ENCODE measurements around the gene SLC25A13.
A peak's percentile ranks its signal among the peaks of the same experiment; 100 is the strongest.

SLC25A13 gene

GRCh38 chr7:96102096-96102811 lies 219.6 kb downstream of the SLC25A13 start:
- TF ChIP-seq CTCF (IDR thresholded peaks at IDR 0.05; ENCODE audit: control insufficient read depth, insufficient read depth, low read depth, low read length, missing control alignments) = no peak
- DNase-seq (ENCODE audit: low read depth) = no peak
- no peak overlapping the region for H3K4me3 ChIP-seq (ENCODE audit: control insufficient read depth, low read depth, low read length)

- H3K4me3 ChIP-seq (ENCODE audit: control insufficient read depth, low read depth, low read length) = no peak overlapping the region
- DNase-seq (ENCODE audit: low read depth) = no peak
- no peak for TF ChIP-seq CTCF (IDR thresholded peaks at IDR 0.05; ENCODE audit: control insufficient read depth, insufficient read depth, low read depth, low read length, missing control alignments)
These were observed 221.2 kb downstream of the SLC25A13 start for GRCh38 chr7:96100737-96101136.

GRCh38 chr7:96097835-96098234 lies 224.1 kb downstream of the SLC25A13 start:
- H3K4me3 ChIP-seq (ENCODE audit: control insufficient read depth, low read depth, low read length) = no peak overlapping the region
- TF ChIP-seq CTCF (IDR thresholded peaks at IDR 0.05; ENCODE audit: control insufficient read depth, insufficient read depth, low read depth, low read length, missing control alignments) = no peak
- peak; percentile 29 for DNase-seq (ENCODE audit: low read depth)

DNA sequence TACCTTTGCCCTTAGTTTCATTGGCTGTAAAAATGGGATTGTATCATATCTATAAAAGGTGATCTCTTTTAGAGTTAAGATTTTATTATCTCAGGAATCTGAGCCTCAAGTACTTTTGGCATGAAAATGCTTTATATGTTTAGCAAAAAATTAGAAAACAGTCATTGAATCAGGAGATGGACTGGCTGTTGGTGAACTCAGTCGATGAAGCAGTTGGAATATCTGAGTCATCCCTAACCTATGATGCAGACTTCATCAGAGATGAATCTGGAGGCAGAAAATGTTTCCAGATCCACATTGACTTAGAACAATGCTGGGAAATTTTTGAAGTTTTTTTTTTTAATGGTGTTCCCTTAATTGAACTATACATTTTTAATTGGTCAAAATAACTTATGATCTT lies 228.5 kb downstream of the SLC25A13 start:
- H3K4me3 ChIP-seq (ENCODE audit: control insufficient read depth, low read depth, low read length) = no peak overlapping the region
- TF ChIP-seq CTCF (IDR thresholded peaks at IDR 0.05; ENCODE audit: control insufficient read depth, insufficient read depth, low read depth, low read length, missing control alignments) = no peak
- DNase-seq (ENCODE audit: low read depth) = peak; percentile 58

DNA sequence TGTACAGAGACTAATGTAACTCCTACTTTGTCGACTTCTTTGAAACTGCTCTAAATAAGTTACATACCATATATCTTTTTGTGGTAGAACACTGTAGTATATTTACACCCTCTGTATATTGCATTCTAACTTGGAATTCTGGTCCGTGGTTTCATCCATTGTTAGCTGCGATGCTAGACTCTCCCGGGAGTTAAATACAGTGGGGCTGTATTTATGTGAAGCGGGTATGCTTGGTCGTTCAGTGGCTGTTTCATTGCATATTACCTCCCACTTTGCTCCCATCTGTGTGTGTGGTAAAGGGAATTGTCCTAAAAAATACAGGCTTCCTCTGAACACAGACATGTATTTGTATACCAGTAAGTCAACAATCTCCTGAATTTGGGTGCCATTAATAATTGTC lies 231.1 kb downstream of the SLC25A13 start:
- H3K4me3 ChIP-seq (ENCODE audit: control insufficient read depth, low read depth, low read length) = no peak overlapping the region
- no peak for TF ChIP-seq CTCF (IDR thresholded peaks at IDR 0.05; ENCODE audit: control insufficient read depth, insufficient read depth, low read depth, low read length, missing control alignments)
- no peak for DNase-seq (ENCODE audit: low read depth)

DNA sequence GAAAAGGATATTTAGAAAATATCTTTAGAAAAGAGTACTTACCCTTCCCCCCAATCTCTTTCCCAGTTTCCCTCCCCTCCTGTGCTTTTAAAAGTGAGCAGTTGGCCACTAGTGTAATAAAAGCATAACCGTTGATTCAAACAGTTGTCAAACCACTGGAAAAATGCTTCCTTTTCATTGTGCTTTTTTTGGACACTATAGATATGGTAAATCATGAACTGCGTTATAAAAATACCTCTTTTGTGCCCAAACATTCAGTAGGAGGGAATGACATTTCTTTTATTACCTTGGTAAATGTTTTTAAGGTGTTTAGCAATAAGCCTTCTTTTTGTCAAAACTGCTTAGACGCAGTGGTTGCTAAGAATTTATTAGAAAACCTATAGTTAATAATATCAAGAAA lies 232.4 kb downstream of the SLC25A13 start:
- DNase-seq (ENCODE audit: low read depth) = no peak
- no peak for TF ChIP-seq CTCF (IDR thresholded peaks at IDR 0.05; ENCODE audit: control insufficient read depth, insufficient read depth, low read depth, low read length, missing control alignments)
- no peak overlapping the region for H3K4me3 ChIP-seq (ENCODE audit: control insufficient read depth, low read depth, low read length)
